ENCODE results near the gene AP3D1. TPM values are rescaled to one million over a fixed set of nuclear protein-coding genes. Genes with fewer than 3 reads are reported as not detected.

AP3D1 gene
- total RNA-seq, 1 donor from 2014 or later: 115 TPM

DNA sequence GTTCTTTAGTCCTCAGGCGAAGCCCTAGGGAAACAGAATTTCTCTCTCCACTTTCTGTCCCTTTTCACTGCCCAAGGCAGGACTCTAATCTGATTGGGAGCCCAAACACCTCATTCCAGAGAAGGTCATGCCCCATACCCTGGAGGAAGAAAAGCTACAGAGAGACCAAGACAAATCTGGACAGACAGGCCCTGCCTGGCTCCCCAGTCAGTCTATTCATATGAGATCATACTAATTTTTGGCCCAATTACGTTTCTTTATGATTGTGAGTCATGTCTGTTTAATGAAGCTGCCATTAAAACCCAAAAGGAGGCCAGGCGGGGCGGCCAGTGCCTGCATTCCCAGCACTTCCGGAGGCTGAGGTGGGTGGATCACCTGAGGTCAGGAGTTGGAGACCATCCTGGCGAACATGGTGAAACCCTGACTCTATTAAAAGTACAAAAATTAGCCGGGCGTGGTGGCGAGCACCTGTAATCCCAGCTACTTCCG lies 3.3 kb upstream of the AP3D1 start:
- no peak for DNase-seq (ENCODE audit: low spot score in 2 of 2, unreplicated experiment in 2 of 2)
- Mint-ChIP-seq H3K27me3 (ENCODE audit: low read depth) (no peaks in the 10 kb centered on the region), H3K27ac (peak overlapping the region; percentile 94), H3K9me3 (no peaks in the 10 kb centered on the region), H3K36me3 (no peaks in the 10 kb centered on the region), H3K4me3 (no peak overlapping the region), H3K4me1 (peaks cover 20% of the 10 kb centered on the region)
- TF ChIP-seq, protein P1, sequence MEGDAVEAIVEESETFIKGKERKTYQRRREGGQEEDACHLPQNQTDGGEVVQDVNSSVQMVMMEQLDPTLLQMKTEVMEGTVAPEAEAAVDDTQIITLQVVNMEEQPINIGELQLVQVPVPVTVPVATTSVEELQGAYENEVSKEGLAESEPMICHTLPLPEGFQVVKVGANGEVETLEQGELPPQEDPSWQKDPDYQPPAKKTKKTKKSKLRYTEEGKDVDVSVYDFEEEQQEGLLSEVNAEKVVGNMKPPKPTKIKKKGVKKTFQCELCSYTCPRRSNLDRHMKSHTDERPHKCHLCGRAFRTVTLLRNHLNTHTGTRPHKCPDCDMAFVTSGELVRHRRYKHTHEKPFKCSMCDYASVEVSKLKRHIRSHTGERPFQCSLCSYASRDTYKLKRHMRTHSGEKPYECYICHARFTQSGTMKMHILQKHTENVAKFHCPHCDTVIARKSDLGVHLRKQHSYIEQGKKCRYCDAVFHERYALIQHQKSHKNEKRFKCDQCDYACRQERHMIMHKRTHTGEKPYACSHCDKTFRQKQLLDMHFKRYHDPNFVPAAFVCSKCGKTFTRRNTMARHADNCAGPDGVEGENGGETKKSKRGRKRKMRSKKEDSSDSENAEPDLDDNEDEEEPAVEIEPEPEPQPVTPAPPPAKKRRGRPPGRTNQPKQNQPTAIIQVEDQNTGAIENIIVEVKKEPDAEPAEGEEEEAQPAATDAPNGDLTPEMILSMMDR (IDR thresholded peaks at IDR 0.05; ENCODE audit: unreplicated experiment): no peak

DNA sequence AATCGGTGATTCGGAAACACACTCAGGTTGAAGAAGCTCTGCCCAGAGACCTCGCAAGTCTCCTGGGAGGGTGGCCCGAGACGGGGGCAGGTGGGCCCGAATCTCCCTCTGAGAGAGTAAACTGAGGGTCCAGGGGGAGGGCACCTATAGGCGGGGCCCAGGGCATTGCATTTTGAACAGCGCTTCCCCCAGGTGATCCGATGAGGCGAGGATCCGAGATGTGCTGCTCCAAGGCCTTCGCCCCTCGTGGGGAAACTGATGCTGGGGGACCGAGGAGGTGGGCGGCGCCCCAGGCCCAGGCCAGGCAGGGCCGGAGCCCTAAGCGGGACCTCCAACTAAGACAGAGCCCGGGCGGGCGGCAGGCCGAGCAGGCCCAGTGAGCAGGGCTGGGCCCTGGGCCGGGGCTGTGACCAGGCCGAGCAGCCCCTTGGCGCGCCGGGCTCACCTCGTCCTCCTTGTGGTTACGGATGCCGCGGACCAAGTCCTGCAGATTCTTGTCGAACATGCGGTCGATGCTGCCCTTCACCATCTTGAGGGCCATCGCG lies 500 bp downstream of the AP3D1 start:
- H3K9me3 Mint-ChIP-seq: no peaks in the 10 kb centered on the region
- H3K27ac Mint-ChIP-seq: peak overlapping the region; percentile 92
- TF ChIP-seq, protein P1 (IDR thresholded peaks at IDR 0.05; ENCODE audit: unreplicated experiment): no peak
- no peaks in the 10 kb centered on the region for H3K27me3 Mint-ChIP-seq (ENCODE audit: low read depth)
- no peaks in the 10 kb centered on the region for H3K36me3 Mint-ChIP-seq
- DNase-seq (ENCODE audit: low spot score in 2 of 2, unreplicated experiment in 2 of 2): peak in 1 of 2 experiments; percentile 57
- H3K4me1 Mint-ChIP-seq: peaks cover 26% of the 10 kb centered on the region
- peak overlapping the region; percentile 82 for H3K4me3 Mint-ChIP-seq

DNA sequence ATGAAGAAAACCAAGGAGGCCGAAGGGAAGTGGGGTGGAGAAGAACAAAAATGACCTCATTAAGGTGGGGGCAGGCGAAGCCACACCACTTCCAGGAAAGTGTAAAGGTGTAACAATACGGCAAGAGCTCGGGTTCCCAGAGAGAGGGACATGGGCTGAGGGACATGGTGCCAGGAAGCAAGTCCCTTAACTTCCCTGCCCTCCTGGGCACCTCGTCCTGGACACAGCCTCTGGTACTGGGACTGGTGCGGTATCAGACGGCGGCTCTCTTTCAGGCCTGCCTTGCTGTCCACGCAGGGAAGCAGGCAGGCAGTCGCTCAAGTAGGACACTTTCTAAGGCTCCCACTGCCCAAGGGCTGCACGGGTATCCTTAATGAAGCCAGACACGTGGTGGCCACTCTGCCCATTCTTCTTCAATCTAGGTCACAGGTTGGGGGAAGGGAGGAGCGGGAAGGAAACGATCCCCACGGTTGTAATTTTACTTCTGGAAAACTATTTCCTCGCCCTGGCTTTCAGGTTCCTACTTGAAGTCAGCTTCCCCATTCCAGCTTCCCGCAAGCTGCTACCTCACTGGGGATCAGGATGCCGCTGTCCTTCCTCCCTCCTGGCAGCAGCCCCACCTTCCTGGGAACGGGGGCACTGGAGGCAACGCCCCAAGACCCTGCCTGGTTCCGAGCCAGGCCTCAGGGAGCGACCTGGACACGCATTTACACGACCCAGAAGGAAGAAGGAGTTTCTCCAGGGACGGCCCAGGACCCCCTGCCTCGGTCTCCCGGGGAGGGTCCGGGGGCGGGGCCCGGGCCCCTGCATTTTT lies 1.2 kb downstream of the AP3D1 start:
- no peaks in the 10 kb centered on the region for H3K9me3 Mint-ChIP-seq
- H3K4me3 Mint-ChIP-seq: peak overlapping the region; percentile 82

DNA sequence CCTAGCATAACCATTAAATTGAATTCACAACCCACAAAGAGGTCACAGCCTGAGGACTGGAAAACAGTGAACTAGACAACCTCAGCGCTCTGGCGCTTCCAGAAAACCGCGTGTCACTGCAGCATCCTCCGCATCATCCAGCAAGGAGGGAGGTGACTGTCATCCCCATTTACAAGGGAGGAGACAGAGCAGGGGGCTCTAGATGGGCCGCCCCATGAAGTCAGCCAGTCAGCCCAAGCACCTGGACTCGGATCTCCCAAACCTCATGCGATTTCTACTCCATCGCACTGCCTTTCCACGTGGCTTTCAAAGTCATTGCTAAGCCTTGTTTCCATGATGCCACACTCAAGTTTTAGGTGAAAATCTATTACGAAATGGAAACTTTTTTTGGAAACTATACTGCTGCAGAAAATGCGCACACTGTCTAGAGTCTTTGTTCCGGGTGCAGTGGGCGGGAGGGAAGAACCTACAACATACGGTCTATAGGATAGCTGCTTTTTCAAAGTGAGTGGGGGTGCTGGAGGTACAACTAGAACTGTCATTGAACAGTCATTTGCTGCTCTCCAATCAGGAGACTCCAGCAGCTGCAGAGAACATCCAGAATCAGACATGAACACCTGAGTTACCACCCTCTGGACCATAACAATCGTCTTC lies 2.8 kb downstream of the AP3D1 start:
- H3K27ac Mint-ChIP-seq: peak overlapping the region; percentile 16

More for the DNA sequence above, 1.2 kb downstream of the AP3D1 start:
- H3K27me3 Mint-ChIP-seq (ENCODE audit: low read depth): no peaks in the 10 kb centered on the region
- H3K36me3 Mint-ChIP-seq: no peaks in the 10 kb centered on the region
- TF ChIP-seq, protein P1 (IDR thresholded peaks at IDR 0.05; ENCODE audit: unreplicated experiment): no peak
- H3K27ac Mint-ChIP-seq: peak overlapping the region; percentile 92
- peaks cover 24% of the 10 kb centered on the region for H3K4me1 Mint-ChIP-seq
- DNase-seq (ENCODE audit: low spot score in 2 of 2, unreplicated experiment in 2 of 2): no peak

DNA sequence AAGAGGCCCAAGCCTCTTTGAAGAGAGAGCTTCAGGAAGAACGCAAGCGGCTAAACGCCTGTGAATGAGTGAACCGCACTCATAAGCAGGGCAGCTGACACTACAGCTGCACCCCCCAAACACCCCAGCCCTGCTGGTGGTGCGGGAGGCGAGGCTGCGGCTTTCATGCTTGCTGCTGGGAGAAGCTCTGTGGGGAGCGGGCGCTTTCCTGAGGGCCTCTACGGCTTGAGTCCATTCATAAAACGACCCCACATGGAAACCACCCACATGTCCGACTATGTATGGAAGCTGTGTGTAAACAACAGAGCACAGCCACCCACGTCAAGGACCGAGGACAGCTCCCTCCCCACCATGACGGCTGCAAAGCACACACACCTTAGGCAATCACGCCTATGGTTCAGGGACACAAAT lies 5.5 kb downstream of the AP3D1 start:
- H3K36me3 Mint-ChIP-seq: peaks cover 4% of the 10 kb centered on the region
- no peak overlapping the region for H3K27ac Mint-ChIP-seq
- H3K9me3 Mint-ChIP-seq: no peaks in the 10 kb centered on the region
- H3K4me1 Mint-ChIP-seq: peaks cover 15% of the 10 kb centered on the region
- TF ChIP-seq, protein P1 (IDR thresholded peaks at IDR 0.05; ENCODE audit: unreplicated experiment): no peak
- no peaks in the 10 kb centered on the region for H3K27me3 Mint-ChIP-seq (ENCODE audit: low read depth)
- DNase-seq (ENCODE audit: low spot score in 2 of 2, unreplicated experiment in 2 of 2): no peak
- H3K4me3 Mint-ChIP-seq: no peak overlapping the region

More for the DNA sequence above, 2.8 kb downstream of the AP3D1 start:
- no peaks in the 10 kb centered on the region for H3K27me3 Mint-ChIP-seq (ENCODE audit: low read depth)
- peaks cover 2% of the 10 kb centered on the region for H3K36me3 Mint-ChIP-seq
- TF ChIP-seq, protein P1 (IDR thresholded peaks at IDR 0.05; ENCODE audit: unreplicated experiment): no peak
- peaks cover 19% of the 10 kb centered on the region for H3K4me1 Mint-ChIP-seq
- H3K9me3 Mint-ChIP-seq: no peaks in the 10 kb centered on the region
- H3K4me3 Mint-ChIP-seq: peak overlapping the region; percentile 3
- DNase-seq (ENCODE audit: low spot score in 2 of 2, unreplicated experiment in 2 of 2): no peak

All from mesothelial cell of epicardium (in vitro differentiated cells).